GM19467 (cell line): ENCODE data around the gene CGNL1.

Source experiments
- ATAC-seq: cut with Tn5 transposase; IDR thresholded peaks from one replicate; pipeline ENCODE4 v1.9.1; 2021; ENCODE audit warnings: mild to moderate bottlenecking, moderate library complexity; ENCODE audit not compliant: unreplicated experiment

CGNL1 gene, protein sequence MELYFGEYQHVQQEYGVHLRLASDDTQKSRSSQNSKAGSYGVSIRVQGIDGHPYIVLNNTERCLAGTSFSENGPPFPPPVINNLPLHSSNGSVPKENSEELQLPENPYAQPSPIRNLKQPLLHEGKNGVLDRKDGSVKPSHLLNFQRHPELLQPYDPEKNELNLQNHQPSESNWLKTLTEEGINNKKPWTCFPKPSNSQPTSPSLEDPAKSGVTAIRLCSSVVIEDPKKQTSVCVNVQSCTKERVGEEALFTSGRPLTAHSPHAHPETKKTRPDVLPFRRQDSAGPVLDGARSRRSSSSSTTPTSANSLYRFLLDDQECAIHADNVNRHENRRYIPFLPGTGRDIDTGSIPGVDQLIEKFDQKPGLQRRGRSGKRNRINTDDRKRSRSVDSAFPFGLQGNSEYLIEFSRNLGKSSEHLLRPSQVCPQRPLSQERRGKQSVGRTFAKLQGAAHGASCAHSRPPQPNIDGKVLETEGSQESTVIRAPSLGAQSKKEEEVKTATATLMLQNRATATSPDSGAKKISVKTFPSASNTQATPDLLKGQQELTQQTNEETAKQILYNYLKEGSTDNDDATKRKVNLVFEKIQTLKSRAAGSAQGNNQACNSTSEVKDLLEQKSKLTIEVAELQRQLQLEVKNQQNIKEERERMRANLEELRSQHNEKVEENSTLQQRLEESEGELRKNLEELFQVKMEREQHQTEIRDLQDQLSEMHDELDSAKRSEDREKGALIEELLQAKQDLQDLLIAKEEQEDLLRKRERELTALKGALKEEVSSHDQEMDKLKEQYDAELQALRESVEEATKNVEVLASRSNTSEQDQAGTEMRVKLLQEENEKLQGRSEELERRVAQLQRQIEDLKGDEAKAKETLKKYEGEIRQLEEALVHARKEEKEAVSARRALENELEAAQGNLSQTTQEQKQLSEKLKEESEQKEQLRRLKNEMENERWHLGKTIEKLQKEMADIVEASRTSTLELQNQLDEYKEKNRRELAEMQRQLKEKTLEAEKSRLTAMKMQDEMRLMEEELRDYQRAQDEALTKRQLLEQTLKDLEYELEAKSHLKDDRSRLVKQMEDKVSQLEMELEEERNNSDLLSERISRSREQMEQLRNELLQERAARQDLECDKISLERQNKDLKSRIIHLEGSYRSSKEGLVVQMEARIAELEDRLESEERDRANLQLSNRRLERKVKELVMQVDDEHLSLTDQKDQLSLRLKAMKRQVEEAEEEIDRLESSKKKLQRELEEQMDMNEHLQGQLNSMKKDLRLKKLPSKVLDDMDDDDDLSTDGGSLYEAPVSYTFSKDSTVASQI

DNA sequence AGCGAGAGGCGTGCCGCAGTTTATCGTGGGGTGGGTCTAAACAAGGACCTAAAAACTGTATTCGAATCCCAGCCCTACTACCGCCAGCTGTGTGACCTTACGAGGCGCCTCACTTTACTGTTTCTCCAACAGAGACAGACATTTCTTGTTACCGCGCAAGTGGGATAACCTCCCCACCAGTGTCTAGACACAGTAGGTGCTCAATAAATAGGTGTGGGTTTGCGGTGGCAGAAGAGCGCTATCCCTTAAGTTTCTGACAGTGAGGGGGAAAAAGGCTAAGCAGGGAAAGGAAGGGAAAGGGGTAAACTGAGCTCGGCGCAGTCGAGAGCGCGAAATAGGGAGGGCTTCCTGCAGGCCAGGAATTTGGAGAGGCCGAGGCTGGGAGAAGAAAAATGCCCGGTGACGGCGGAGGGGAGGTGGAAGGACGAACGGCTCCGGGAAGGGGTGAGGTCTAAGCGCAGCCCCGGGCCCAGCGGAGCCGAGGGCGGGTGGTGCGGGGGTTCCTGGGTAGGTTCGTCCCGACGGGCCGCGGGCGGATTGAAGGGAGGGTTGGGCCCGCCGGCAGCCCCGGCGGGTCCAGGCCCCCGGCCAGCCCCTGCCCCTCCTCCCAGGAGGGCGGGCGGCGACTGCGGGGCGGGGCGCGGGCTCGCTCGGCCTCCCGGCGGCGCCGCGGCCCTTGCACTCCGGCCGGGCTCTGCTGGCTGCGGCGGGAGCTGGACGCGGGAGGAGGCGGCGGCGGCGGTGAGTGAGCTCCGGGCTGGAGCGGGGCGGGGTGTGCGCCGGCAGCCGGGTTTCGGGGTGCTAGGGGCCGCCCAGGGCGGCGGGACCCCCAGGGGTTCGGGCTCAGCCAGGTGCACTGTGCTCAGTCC, at the start of gene CGNL1:
Gene CGNL1, plus strand, starts transcription at position 679 of the 869 bp plus-strand sequence. CDS start 61,495 bp downstream, outside the sequence.
- ATAC-seq, result no peak

GRCh38 chr15:57327985-57328471, 48.3 kb upstream of the CGNL1 start:
- ATAC-seq, result no peak

GRCh38 chr15:57328479-57328878, 47.8 kb upstream of the CGNL1 start:
- no peak for ATAC-seq

DNA sequence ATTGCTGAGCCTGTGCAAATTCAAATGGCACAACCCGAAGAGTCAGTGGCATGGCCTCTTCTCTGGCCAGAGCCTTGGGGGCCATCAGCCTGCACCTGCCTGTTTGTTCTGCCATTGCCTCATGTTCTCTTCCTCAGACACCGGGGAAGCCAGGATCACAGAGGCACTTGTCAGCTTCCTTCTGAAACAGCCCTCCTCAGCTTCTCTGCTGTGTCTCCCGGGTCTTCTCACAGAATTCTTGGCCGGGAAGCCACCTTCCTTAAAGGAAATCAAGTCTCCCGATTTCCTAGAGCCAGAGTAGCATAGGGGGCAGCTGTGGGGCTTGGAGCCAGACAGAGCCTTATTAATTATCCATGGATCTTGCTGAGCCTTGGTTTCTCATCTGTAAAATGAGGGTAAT, 47.4 kb upstream of the CGNL1 start:
- no peak for ATAC-seq

DNA sequence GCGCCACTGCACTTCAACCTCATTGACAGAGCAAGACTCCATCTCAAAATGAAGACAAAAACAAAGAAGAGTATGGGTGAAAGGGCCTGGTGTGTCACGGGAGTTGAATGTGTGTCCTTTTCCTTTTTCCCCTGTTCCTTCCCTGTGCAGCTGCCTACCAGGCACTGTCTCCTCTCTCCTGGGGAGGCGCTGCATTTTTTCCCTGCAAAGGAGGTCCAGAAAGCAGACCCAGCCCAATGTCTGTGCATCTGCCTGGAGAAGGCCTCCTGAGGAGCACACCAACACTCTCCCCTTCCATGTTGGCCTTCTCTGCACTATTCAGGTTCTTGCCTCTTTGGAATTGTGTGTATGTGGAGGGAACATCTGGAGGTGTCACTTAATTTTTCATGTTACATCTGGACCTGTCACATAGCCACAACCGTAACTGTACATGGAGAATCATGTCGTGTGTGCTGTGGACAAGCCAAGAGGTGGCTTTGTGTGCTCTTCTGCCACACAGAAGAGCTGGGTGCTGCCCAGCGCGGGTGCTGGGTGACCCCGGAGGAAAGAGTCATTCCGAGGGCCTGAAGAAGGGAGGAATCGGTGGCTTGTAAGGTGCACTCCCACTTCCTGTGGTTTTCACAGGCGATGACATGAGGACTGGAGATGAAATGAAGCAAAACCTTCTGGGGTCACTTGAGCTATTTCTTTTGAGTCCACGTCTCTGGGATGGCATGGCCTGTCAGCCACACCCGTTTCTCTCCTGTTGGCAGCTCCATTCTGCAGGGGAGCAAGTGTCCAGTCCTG, 46.5 kb upstream of the CGNL1 start:
- ATAC-seq, result no peak

GRCh38 chr15:57330619-57331340, 45.5 kb upstream of the CGNL1 start:
- no peak for ATAC-seq

GRCh38 chr15:57332326-57332725, 44.0 kb upstream of the CGNL1 start:
- no peak for ATAC-seq

- no peak for ATAC-seq
These were observed 42.8 kb upstream of the CGNL1 start for GRCh38 chr15:57333487-57333886.

DNA sequence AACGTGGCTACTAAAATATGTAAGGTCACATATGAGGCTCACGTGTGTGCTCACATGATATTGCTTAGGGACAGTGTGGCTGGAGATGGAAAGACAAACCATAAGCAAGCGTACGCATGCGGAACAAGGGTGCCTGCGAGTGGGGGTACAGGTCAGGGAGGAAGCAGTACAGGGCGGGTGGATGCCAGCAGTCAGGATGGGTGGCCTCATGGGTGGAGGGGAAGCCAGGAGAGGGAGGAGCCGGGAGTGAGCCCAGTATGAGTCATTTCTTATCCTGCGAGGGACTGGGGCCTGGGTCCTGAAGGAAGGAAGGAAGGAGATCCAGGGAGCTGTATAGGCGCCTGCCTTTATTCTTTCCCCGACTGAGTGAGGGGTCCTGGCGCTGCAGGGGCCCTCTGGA, 42.0 kb upstream of the CGNL1 start:
- ATAC-seq, result no peak

DNA sequence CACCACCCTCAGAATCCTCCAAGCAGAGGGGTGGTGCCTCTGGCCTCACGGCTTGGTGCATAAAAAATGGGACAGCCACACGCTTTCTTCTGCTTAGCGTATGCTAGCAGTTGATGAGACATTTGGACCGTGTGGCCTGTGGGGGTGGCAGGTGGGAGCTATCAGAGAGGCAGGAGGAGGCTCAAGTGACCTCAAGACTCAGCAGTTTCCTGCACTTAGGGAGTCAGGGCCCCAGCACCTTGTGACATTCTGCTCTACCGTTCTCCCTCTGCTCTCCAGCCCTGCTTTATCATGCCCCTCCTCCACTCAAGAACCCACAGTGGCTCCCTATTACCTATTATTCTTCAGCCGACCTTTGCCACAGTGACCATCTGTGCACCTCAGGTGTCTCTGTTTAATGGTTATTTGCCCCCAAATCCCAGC, 41.0 kb upstream of the CGNL1 start:
- ATAC-seq, result no peak

GRCh38 chr15:57335719-57336118, 40.6 kb upstream of the CGNL1 start:
- ATAC-seq, result no peak

GRCh38 chr15:57337868-57338411, 38.4 kb upstream of the CGNL1 start:
- ATAC-seq, result no peak

- ATAC-seq, result no peak
These were observed 37.0 kb upstream of the CGNL1 start for GRCh38 chr15:57339321-57339720.

GRCh38 chr15:57340682-57341259, 35.5 kb upstream of the CGNL1 start:
- ATAC-seq, result no peak

DNA sequence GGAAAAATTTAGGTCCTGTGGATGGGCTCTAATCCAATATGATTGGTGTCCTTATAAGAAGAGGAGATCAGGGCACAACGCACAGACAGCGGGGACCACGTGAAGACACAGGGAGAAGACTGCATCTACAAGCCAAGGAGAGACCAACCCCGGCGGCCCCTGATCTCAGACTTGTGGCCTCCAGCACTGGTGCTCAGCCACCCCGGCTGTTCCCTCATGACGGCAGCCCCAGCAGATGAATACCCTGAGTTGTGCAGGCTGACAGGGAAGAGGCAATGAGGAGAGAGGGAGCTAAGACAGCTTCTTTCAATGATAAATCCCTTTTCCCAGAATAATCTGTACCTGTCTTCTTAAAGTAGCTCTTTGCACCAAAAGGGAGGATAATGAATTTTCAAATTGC, 33.3 kb upstream of the CGNL1 start:
- no peak for ATAC-seq

DNA sequence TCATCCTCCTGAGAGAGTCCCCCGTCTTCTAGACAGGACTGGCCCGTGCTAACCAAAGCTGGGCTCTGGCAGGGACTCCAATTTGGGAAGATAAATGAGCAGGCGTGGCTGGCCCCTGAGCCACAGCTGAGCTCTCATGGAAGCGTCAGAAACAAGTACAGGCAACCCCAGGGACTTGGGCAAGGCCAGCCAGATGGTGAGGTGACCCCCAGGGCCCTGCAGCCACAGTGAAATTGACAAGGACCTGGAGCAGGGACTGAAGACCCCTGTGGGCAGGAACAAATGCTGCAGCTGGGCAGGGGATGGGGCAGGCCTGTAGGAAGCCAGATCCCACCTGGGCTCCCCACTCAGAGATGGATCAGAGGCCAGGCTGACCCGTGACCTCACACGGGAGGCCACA, 32.8 kb upstream of the CGNL1 start:
- no peak for ATAC-seq

DNA sequence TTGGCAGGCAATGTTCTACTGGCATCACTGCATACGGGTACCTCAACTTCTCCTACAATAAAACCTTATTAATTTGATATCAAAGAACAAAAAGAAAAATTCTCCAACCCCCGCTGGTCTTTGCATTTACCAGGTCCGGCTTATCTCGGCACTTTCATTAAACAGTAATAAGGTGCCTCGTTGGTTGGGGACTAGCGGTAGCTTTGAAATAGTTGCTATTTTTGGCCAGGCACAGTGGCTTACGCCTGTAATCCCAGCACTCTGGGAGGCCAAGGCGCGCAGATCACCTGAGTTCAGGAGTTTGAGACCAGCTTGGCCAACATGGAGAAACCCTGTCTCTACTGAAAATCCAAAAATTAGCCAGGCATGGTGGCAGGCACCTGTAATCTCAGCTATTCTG, 32.0 kb upstream of the CGNL1 start:
- no peak for ATAC-seq

DNA sequence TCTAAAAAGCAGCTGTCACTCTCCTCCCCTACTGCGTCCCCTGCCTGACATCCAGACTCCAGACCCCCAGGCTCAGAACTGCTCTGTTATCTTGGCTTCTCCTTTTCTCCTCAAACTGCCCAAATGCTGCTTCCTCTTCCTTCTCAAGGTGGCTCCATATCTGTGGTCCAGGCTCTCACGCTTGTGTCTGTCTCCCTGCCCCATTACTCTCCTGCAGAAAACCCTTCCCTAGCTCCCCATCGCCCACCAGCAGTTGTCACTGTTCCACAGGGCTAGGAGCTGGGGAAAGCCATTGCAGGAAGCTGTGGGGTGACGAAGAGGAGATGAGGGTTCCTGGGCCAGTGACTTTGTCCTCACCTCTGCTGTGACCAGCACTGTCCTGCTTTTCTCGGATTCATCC, 30.7 kb upstream of the CGNL1 start:
- no peak for ATAC-seq
